CD14-positive monocyte (primary cell): ENCODE results near the gene SH2D4B. TPM values are rescaled to one million over a fixed set of nuclear protein-coding genes. Genes with fewer than 3 reads are reported as not detected.

Source experiments
- DNase-seq, 3 donors: peaks; one replicate each; pipeline ENCODE4 v3.0.0-alpha.2; 2011 to 2022
- H2AFZ ChIP-seq: 2 replicates; pipeline ENCODE4 v1.6.0; 2012; ENCODE audit warnings: mild to moderate bottlenecking, low read depth, low read length, inconsistent platforms; ENCODE audit not compliant: insufficient read depth, poor library complexity, severe bottlenecking
- H3K27ac ChIP-seq, 2 donors: 1 replicate in 1 of 2; 2 replicates in 1 of 2; pipeline ENCODE4 v1.5.1; 2012 to 2013; ENCODE audit warnings: low read length in 2 of 2, control low read depth in 1 of 2, inconsistent platforms in 1 of 2, low read depth in 1 of 2, mild to moderate bottlenecking in 1 of 2
- H3K27me3 ChIP-seq, 2 donors: one replicate each; pipeline versions ENCODE4 v1.6.0 to v1.6.1; 2011 to 2013; ENCODE audit warnings: low read length in 2 of 2; ENCODE audit not compliant: control insufficient read depth in 2 of 2, insufficient read depth in 2 of 2
- H3K36me3 ChIP-seq, 2 donors: replicated peaks in 1 of 2; 1 replicate in 1 of 2; 2 replicates in 1 of 2; pipeline versions ENCODE4 v1.5.1 to v1.6.1; 2012 to 2013; ENCODE audit warnings: low read length in 2 of 2, control low read depth in 1 of 2, inconsistent platforms in 1 of 2, mild to moderate bottlenecking in 1 of 2; ENCODE audit not compliant: insufficient read depth in 2 of 2, control insufficient read depth in 1 of 2
- H3K4me1 ChIP-seq, 2 donors: 1 replicate in 1 of 2; 2 replicates in 1 of 2; pipeline versions ENCODE4 v1.5.1 to v1.6.1; 2012 to 2013; ENCODE audit warnings: low read length in 2 of 2, control low read depth in 1 of 2, inconsistent platforms in 1 of 2, mild to moderate bottlenecking in 1 of 2, moderate library complexity in 1 of 2; ENCODE audit not compliant: insufficient read depth in 2 of 2, control insufficient read depth in 1 of 2
- H3K4me2 ChIP-seq: replicated peaks from 2 replicates; pipeline ENCODE3; 2012; ENCODE audit warnings: low read length, moderate library complexity, mild to moderate bottlenecking; ENCODE audit not compliant: poor library complexity, severe bottlenecking; ENCODE audit errors: extremely low read depth
- H3K4me3 ChIP-seq, 3 experiments: fragments of 200-600 bp in 1 of 3; sonication (generic) in 1 of 3; replicated peaks in 1 of 3; 1 replicate in 2 of 3; 2 replicates in 1 of 3; pipeline ENCODE4 v1.5.1; 2011 to 2013; ENCODE audit warnings: low read length in 3 of 3, mild to moderate bottlenecking in 3 of 3, control low read depth in 2 of 3, low read depth in 2 of 3, inconsistent platforms in 1 of 3, moderate library complexity in 1 of 3
- H3K79me2 ChIP-seq: 2 replicates; pipeline ENCODE4 v1.6.0; 2012; ENCODE audit warnings: mild to moderate bottlenecking, control low read depth, inconsistent platforms, low read length, moderate library complexity; ENCODE audit not compliant: insufficient read depth
- H3K9ac ChIP-seq: 2 replicates; pipeline ENCODE4 v1.6.0; 2017; ENCODE audit warnings: low read length, mild to moderate bottlenecking; ENCODE audit not compliant: insufficient read depth, poor library complexity, severe bottlenecking
- H3K9me3 ChIP-seq, 2 donors: replicated peaks in 1 of 2; 1 replicate in 1 of 2; 2 replicates in 1 of 2; pipeline versions ENCODE4 v1.5.1 to v1.6.1; 2012 to 2013; ENCODE audit warnings: low read length in 2 of 2, control low read depth in 1 of 2; ENCODE audit not compliant: control insufficient read depth in 1 of 2, insufficient read depth in 1 of 2
- H4K20me1 ChIP-seq: 2 replicates; pipeline ENCODE4 v1.6.0; 2012; ENCODE audit warnings: mild to moderate bottlenecking, low read length, control low read depth, moderate library complexity; ENCODE audit not compliant: insufficient read depth
- H3K27ac Mint-ChIP-seq, 7 donors: one replicate each; pipeline ENCODE4 v1.8.0; 2020; ENCODE audit warnings: mild to moderate bottlenecking in 7 of 7, mixed read lengths in 7 of 7, moderate library complexity in 6 of 7, inconsistent platforms in 2 of 7
- H3K27me3 Mint-ChIP-seq, 3 donors: one replicate each; pipeline ENCODE4 v1.8.0; 2021 to 2022; ENCODE audit warnings: low read depth in 3 of 3, mild to moderate bottlenecking in 3 of 3, mixed read lengths in 3 of 3, moderate library complexity in 3 of 3, inconsistent platforms in 1 of 3
- H3K36me3 Mint-ChIP-seq, 2 donors: one replicate each; pipeline ENCODE4 v1.8.0; 2020; ENCODE audit warnings: mixed read lengths in 2 of 2, inconsistent platforms in 1 of 2, mild to moderate bottlenecking in 1 of 2
- H3K4me1 Mint-ChIP-seq: one replicate; pipeline ENCODE4 v1.8.0; 2020; ENCODE audit warnings: mild to moderate bottlenecking, mixed read lengths
- H3K4me3 Mint-ChIP-seq, 2 donors: one replicate each; pipeline ENCODE4 v1.8.0; 2020; ENCODE audit warnings: mild to moderate bottlenecking in 2 of 2, mixed read lengths in 2 of 2, moderate library complexity in 1 of 2
- H3K9me3 Mint-ChIP-seq, 7 donors: one replicate each; pipeline ENCODE4 v1.8.0; 2020 to 2022; ENCODE audit warnings: mixed read lengths in 7 of 7, mild to moderate bottlenecking in 6 of 7, moderate library complexity in 6 of 7, inconsistent platforms in 2 of 7
- CTCF ChIP-seq: fragments of 200-600 bp; IDR thresholded peaks from one replicate; pipeline ENCODE4 v1.8.0; 2022; ENCODE audit warnings: antibody characterized with exemption, mild to moderate bottlenecking
- intact Hi-C, 2 donors: fragments of 100-400 bp; cut with micrococcal nuclease; formaldehyde crosslinking; loops; one replicate each; pipeline versions ENCODE4 v1.15.0 to v1.15.1; 2023
- polyA plus RNA-seq, 3 donors: library from polyadenylated mRNA; depleted of rRNA in 1 of 3; unstranded in 2 of 3; stranded (reverse) in 1 of 3; fragments of 300-500 nt in 2 of 3; fragments of >200 nt in 1 of 3; fragmentation: Illumina TruSeq in 2 of 3; gene quantifications; 1 replicate in 2 of 3; 2 replicates in 1 of 3; pipeline ENCODE4 v1.2.3, GENCODE V29; 2012 to 2021

Gene SH2D4B
- polyA plus RNA-seq, 3 donors = 0.01 TPM; not detected in 2

- no peak for DNase-seq
- Mint-ChIP-seq H3K4me1 (no peaks in the 10 kb centered on the region), H3K4me3 (no peak overlapping the region), H3K36me3 (no peaks in the 10 kb centered on the region), H3K27me3 (peaks cover 4 to 9% (median 5%) of the 10 kb centered on the region in 3 donors), H3K9me3 (no peaks in the 10 kb centered on the region), H3K27ac (peak overlapping the region in 1 of 7 donors; percentile 56)
- H3K36me3 ChIP-seq = no peaks in the 10 kb centered on the region
- H3K27me3 ChIP-seq = peaks cover 0 to 2% of the 10 kb centered on the region in 2 donors
- intact Hi-C loops = no loop called here
- no peak overlapping the region for H2AFZ ChIP-seq
- H3K79me2 ChIP-seq = no peaks in the 10 kb centered on the region
- no peak for TF ChIP-seq CTCF
- H3K4me3 ChIP-seq = no peak overlapping the region
- H3K27ac ChIP-seq = no peak overlapping the region
- H4K20me1 ChIP-seq = no peaks in the 10 kb centered on the region
- H3K4me1 ChIP-seq = no peaks in the 10 kb centered on the region
- H3K9ac ChIP-seq = no peak overlapping the region
- no peak overlapping the region for H3K4me2 ChIP-seq
- H3K9me3 ChIP-seq = no peaks in the 10 kb centered on the region
Observed at GRCh38 chr10:80690434-80690833, 152.7 kb downstream of the SH2D4B start.

GRCh38 chr10:80691441-80691840 is 153.7 kb downstream of the SH2D4B start:
- H3K4me1 ChIP-seq = no peaks in the 10 kb centered on the region
- Mint-ChIP-seq H3K4me1 (no peaks in the 10 kb centered on the region), H3K36me3 (no peaks in the 10 kb centered on the region), H3K27ac (no peak overlapping the region), H3K9me3 (no peaks in the 10 kb centered on the region), H3K4me3 (no peak overlapping the region), H3K27me3 (peaks cover 5 to 11% (median 6%) of the 10 kb centered on the region in 3 donors)
- no peak overlapping the region for H3K4me2 ChIP-seq
- H3K9me3 ChIP-seq = no peaks in the 10 kb centered on the region
- no peaks in the 10 kb centered on the region for H3K79me2 ChIP-seq
- DNase-seq = no peak
- H3K27me3 ChIP-seq = peaks cover 0 to 2% of the 10 kb centered on the region in 2 donors
- TF ChIP-seq CTCF = no peak
- H3K36me3 ChIP-seq = no peaks in the 10 kb centered on the region
- no peak overlapping the region for H2AFZ ChIP-seq
- H4K20me1 ChIP-seq = no peaks in the 10 kb centered on the region
- intact Hi-C loops = no loop called here
- H3K9ac ChIP-seq = no peak overlapping the region
- H3K4me3 ChIP-seq = no peak overlapping the region
- H3K27ac ChIP-seq = no peak overlapping the region
